PC-3 (cell line): ENCODE results near the gene ACAT2. TPM values are rescaled to one million over a fixed set of nuclear protein-coding genes. Genes with fewer than 3 reads are reported as not detected.
"Not testable (repeated sequence)": the region's sequence is repeated elsewhere in the genome, so short reads cannot be mapped to it uniquely, and the experiment has no call there.

Experiments
- ATAC-seq: fragments of 200-7000 bp; cut with Tn5 transposase; 2 replicates; pipeline ENCODE4 v1.9.1; 2020; ENCODE audit warnings: mild to moderate bottlenecking, moderate library complexity
- BruUV-seq: library from RNA; stranded (reverse); fragments of 400-500 nt; replicated peaks from 2 replicates; lab custom pipeline; 2021; lab: Mats Ljungman, UMichigan
- CTCF ChIA-PET: fragments of 300-600 bp; sonication (Branson Sonifier 250); formaldehyde crosslinking; loops from one replicate; lab custom pipeline; 2022; ENCODE audit warnings: antibody characterized with exemption; lab: Charles Lee
- POLR2A ChIA-PET: fragments of 300-600 bp; sonication (Branson Sonifier 250); formaldehyde crosslinking; loops from one replicate; lab custom pipeline; 2022; ENCODE audit warnings: antibody characterized with exemption; ENCODE audit not compliant: unreplicated experiment; lab: Charles Lee
- DNase-seq: peaks from one replicate; pipeline ENCODE4 v3.0.0-alpha.2; 2015
- H2AFZ ChIP-seq: fragments of 300-600 bp; sonication (generic); 2 replicates; pipeline ENCODE4 v1.6.0; 2016; ENCODE audit warnings: antibody characterized with exemption, low read length
- H3F3A ChIP-seq: fragments of 300-600 bp; sonication (generic); one replicate; pipeline ENCODE4 v1.6.0; 2017; ENCODE audit warnings: antibody characterized with exemption, low read length, control low read depth, mild to moderate bottlenecking; ENCODE audit not compliant: unreplicated experiment
- H3K27ac ChIP-seq: fragments of 300-600 bp; sonication (generic); 2 replicates; pipeline ENCODE4 v1.5.1; 2016; ENCODE audit warnings: mild to moderate bottlenecking, low read length
- H3K27me3 ChIP-seq: fragments of 300-600 bp; sonication (generic); 2 replicates; pipeline ENCODE4 v1.6.1; 2016; ENCODE audit warnings: low read length, mixed read lengths
- H3K36me3 ChIP-seq: fragments of 300-600 bp; sonication (generic); 2 replicates; pipeline ENCODE4 v1.6.1; 2016; ENCODE audit warnings: low read depth, mixed run types, low read length, mixed read lengths
- H3K4me1 ChIP-seq: fragments of 300-600 bp; sonication (generic); 2 replicates; pipeline ENCODE4 v1.5.1; 2016; ENCODE audit warnings: low read length; ENCODE audit not compliant: insufficient read depth
- H3K4me2 ChIP-seq: fragments of 300-600 bp; sonication (generic); 2 replicates; pipeline ENCODE4 v1.6.0; 2016; ENCODE audit warnings: low read length
- H3K4me3 ChIP-seq: fragments of 300-600 bp; sonication (generic); 2 replicates; pipeline ENCODE4 v1.5.1; 2016; ENCODE audit warnings: mild to moderate bottlenecking, low read length, mixed read lengths
- H3K79me2 ChIP-seq: fragments of 300-600 bp; sonication (generic); 2 replicates; pipeline ENCODE4 v1.6.1; 2017; ENCODE audit warnings: low read length, mixed read lengths
- H3K9ac ChIP-seq: fragments of 300-600 bp; sonication (generic); 2 replicates; pipeline ENCODE4 v1.6.0; 2016; ENCODE audit warnings: mild to moderate bottlenecking, low read length
- H3K9me2 ChIP-seq: fragments of 300-600 bp; sonication (generic); replicated peaks from 2 replicates; pipeline ENCODE4 v1.6.1; 2016; ENCODE audit warnings: mixed run types, low read length, mixed read lengths
- H3K9me3 ChIP-seq: fragments of 300-600 bp; sonication (generic); 2 replicates; pipeline ENCODE4 v1.6.1; 2016; ENCODE audit warnings: low read length, mixed read lengths
- H4K20me1 ChIP-seq: fragments of 300-600 bp; sonication (generic); 2 replicates; pipeline ENCODE4 v1.6.1; 2016; ENCODE audit warnings: low read length, mixed read lengths
- CTCF ChIP-seq: fragments of 300-600 bp; sonication (generic); conservative IDR thresholded peaks from 2 replicates; pipeline ENCODE4 v1.5.1; 2017; ENCODE audit warnings: antibody characterized with exemption, low read depth, mild to moderate bottlenecking, low read length
- EZH2 ChIP-seq: fragments of 300-600 bp; sonication (generic); IDR thresholded peaks from one replicate; pipeline ENCODE4 v1.6.1; 2017; ENCODE audit warnings: antibody characterized with exemption, mild to moderate bottlenecking, low read length; ENCODE audit not compliant: unreplicated experiment
- EZH2phosphoT487 ChIP-seq: fragments of 300-600 bp; sonication (generic); IDR thresholded peaks from 2 replicates; pipeline ENCODE4 v1.6.1; 2018; ENCODE audit warnings: mild to moderate bottlenecking, antibody characterized with exemption, low read length, borderline replicate concordance
- intact Hi-C: fragments of 100-400 bp; cut with micrococcal nuclease; formaldehyde crosslinking; loops from 2 replicates; pipeline ENCODE4 v1.9.0; 2023
- total RNA-seq: library from RNA; depleted of rRNA; stranded (reverse); fragments of >200 nt; gene quantifications from 2 replicates; pipeline ENCODE4 v1.2.3, GENCODE V29; 2014

ACAT2 gene
- total RNA-seq, 1 experiment from 2014 or later, result 36.0 TPM

- intact Hi-C loops, result no loop called here
- ATAC-seq, result no peak
- no peaks in the 10 kb centered on the region for H3K4me1 ChIP-seq
- no peaks in the 10 kb centered on the region for H3K9me2 ChIP-seq
- H3K4me2 ChIP-seq, result no peak overlapping the region
- H3K79me2 ChIP-seq, result peaks cover 39% of the 10 kb centered on the region; the same call in 1 of the 2 replicates
- no peak overlapping the region for H2AFZ ChIP-seq
- H3K27ac ChIP-seq, result no peak overlapping the region
- no peak for DNase-seq
- POLR2A ChIA-PET, result interaction anchor here (0.6 kb wide), 1 partner anchor 18 kb away, joined by 3 read pairs; the partner anchor contains the start of gene WTAP
- H3K4me3 ChIP-seq, result no peak overlapping the region
- no TSS peak for BruUV-seq
- peaks cover 3% of the 10 kb centered on the region for H3F3A ChIP-seq
- H3K9ac ChIP-seq, result no peak overlapping the region
- CTCF ChIA-PET, result no interaction called here
- TF ChIP-seq EZH2phosphoT487 (no peak), EZH2 (no peak), CTCF (no peak)
- peaks cover 69% of the 10 kb centered on the region for H3K36me3 ChIP-seq
- H4K20me1 ChIP-seq, result no peaks in the 10 kb centered on the region
- no peaks in the 10 kb centered on the region for H3K9me3 ChIP-seq
- no peaks in the 10 kb centered on the region for H3K27me3 ChIP-seq
Observed at GRCh38 chr6:159745081-159745480, 16.8 kb upstream of the ACAT2 start.

DNA sequence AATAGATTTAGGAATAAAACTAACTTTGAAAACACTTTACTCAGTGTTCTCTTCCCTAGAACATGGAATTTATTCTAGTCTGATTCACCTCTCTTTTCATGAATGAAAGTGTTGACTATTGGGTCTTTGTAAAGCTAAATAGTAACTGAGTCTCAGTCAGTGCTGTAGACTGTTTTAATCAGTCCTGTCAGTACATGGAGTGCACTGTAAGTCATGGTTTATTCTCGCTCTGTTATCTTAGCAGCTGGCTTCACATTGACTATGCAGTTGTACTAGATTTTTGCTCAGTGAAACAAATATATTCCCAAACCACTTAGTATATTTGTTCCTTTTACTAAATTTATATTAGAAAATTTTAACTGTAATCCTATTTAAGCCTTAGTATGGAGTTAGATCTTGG, 15.1 kb upstream of the ACAT2 start:
- no peaks in the 10 kb centered on the region for H3K9me2 ChIP-seq
- ChIA-PET POLR2A (no interaction called here), CTCF (no interaction called here)
- no TSS peak for BruUV-seq
- DNase-seq (no peak), ATAC-seq (no peak)
- H3K79me2 ChIP-seq, result peaks cover 23% of the 10 kb centered on the region; the same call in 1 of the 2 replicates
- H3K36me3 ChIP-seq, result peaks cover 63% of the 10 kb centered on the region
- no peaks in the 10 kb centered on the region for H3K27me3 ChIP-seq
- peaks cover 3% of the 10 kb centered on the region for H3F3A ChIP-seq
- no peak overlapping the region for H2AFZ ChIP-seq
- no peaks in the 10 kb centered on the region for H4K20me1 ChIP-seq
- no peak overlapping the region for H3K9ac ChIP-seq
- no peaks in the 10 kb centered on the region for H3K9me3 ChIP-seq
- H3K4me1 ChIP-seq, result no peaks in the 10 kb centered on the region
- no peak overlapping the region for H3K27ac ChIP-seq
- no peak for TF ChIP-seq EZH2
- no peak for TF ChIP-seq EZH2phosphoT487
- intact Hi-C loops, result no loop called here
- no peak overlapping the region for H3K4me2 ChIP-seq
- no peak overlapping the region for H3K4me3 ChIP-seq

DNA sequence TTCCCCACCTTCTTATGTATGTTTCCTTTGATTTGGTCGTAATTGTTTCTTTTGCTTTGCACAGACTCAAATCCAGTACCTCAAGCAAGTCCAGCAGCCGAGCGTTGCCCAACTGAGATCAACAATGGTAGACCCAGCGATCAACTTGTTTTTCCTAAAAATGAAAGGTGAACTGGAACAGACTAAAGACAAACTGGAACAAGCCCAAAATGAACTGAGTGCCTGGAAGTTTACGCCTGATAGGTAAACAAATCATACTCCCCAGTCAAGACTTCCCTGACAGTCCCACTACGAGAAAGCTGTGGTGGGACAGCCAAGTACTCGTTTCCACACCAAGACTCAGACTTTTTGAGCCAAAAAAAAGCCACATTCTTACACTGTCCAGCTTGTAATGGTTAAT, 13.7 kb upstream of the ACAT2 start:
- H3F3A ChIP-seq, H3K9ac ChIP-seq, H3K9me2 ChIP-seq, H3K27me3 ChIP-seq, DNase-seq, POLR2A ChIA-PET, H3K4me2 ChIP-seq, ATAC-seq, H3K27ac ChIP-seq, H4K20me1 ChIP-seq, H2AFZ ChIP-seq, H3K4me3 ChIP-seq, H3K9me3 ChIP-seq, intact Hi-C loops, BruUV-seq, H3K4me1 ChIP-seq, CTCF ChIA-PET: not testable (repeated sequence)
- peaks cover 20% of the 10 kb centered on the region; the same call in 1 of the 2 replicates for H3K79me2 ChIP-seq
- peaks cover 66% of the 10 kb centered on the region for H3K36me3 ChIP-seq

GRCh38 chr6:159751448-159751847, 10.4 kb upstream of the ACAT2 start:
- CTCF ChIA-PET, result no interaction called here
- no peak overlapping the region for H3K4me2 ChIP-seq
- ATAC-seq (no peak), DNase-seq (no peak)
- no peak overlapping the region for H2AFZ ChIP-seq
- peaks cover 66% of the 10 kb centered on the region for H3K36me3 ChIP-seq
- H3K4me3 ChIP-seq, result no peak overlapping the region
- no peaks in the 10 kb centered on the region for H3F3A ChIP-seq
- intact Hi-C loops, result no loop called here
- H3K9ac ChIP-seq, result no peak overlapping the region
- H3K9me2 ChIP-seq, result no peaks in the 10 kb centered on the region
- H4K20me1 ChIP-seq, result 0 out of 2 replicates have a peak, but pooled peaks cover 3% of the 10 kb centered on the region
- H3K9me3 ChIP-seq, result no peaks in the 10 kb centered on the region
- H3K27me3 ChIP-seq, result no peaks in the 10 kb centered on the region
- POLR2A ChIA-PET, result no interaction called here
- H3K4me1 ChIP-seq, result no peaks in the 10 kb centered on the region
- no peaks in the 10 kb centered on the region for H3K79me2 ChIP-seq
- TF ChIP-seq EZH2phosphoT487 (no peak), CTCF (no peak), EZH2 (no peak)
- BruUV-seq, result no TSS peak
- no peak overlapping the region for H3K27ac ChIP-seq
